NCI-H526 treated with DMSO at 0.1 percent for 48 hours (cell line): Measurements from ENCODE around the gene GPR132.
"Not testable (repeated sequence)": the region's sequence is repeated elsewhere in the genome, so short reads cannot be mapped to it uniquely, and the experiment has no call there.

ENCODE experiments used
- DNase-seq: peaks from one replicate; lab custom pipeline; 2025; lab: John Stamatoyannopoulos, UW

Gene GPR132

DNA sequence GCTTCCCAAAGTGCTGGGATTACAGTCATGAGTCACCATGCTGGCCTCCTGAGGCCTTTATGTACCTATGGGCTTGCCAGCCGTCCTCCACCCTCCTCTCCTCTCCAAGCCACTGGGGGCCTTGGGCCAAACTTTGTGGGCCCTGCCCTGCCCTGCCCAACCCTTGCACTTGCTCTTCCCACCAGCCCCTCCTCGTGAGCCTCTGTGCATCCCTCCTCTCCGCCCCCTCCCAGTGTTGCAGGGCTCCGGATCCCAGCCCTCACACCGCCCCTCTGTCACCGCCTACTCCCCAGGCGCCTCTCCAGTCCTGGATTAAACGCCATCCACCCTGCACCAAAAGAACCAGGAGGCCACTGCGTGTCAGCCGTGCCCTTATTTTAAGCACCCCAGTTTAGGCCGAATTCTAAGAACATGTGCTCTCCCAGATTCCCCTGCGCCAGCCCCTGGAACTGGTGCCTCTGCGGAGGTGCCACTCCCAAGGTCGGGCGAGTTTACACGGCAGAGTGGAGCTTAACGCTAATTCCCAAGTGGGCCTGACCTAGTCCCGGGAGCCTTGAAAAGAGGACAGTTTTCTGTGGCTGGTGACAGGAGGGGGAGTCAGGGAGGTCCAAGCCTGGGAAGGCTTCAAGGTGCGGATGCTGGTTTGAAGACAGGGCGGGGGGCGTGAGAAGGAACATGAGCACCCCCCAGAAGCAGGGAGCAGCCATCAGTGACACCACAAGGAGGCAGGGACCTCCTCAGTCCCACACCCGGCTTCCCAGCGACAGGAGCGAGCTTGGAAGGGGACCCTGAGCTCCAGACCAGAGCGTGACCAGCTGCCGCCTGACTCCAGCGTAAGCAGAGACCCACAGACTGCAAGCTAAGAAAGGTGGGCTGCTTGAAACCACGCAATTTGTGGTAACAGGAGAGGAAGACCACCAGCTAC is 23.1 kb downstream of the GPR132 start:
- DNase-seq: no peak

DNA sequence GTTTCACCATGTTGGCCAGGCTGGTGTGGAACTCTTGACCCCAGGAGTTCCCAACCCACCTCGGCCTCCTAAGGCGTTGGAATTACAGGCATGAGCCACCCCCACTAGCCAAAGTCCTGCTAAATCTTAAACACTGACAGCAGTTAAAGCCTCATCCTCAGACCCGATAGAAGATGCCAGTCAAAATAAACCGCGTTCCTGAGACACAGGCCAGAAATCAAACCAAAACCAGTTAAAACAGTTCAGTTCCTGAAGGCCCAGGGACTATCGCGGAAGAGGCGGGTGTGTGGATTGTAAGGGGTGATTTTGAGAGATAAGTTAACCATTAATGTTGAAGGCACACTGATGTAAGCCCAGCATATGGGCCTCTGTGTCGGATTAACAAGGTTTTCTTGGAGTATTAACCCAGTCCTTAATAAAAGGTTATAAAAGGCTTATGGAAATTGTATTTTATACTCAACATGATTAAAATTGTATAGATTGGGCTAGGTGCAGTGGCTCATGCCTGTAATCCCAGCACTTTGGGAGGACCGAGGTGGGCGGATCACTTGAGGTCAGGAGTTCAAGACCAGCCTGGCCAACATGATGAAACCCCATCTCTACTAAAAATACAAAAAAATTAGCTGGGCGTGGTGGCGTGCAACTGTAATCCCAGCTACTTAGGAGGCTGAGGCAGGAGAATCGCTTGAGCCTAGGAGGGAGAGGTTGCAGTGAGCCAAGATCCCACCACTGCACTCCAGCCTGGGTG is 25.6 kb downstream of the GPR132 start:
- no peak for DNase-seq

DNA sequence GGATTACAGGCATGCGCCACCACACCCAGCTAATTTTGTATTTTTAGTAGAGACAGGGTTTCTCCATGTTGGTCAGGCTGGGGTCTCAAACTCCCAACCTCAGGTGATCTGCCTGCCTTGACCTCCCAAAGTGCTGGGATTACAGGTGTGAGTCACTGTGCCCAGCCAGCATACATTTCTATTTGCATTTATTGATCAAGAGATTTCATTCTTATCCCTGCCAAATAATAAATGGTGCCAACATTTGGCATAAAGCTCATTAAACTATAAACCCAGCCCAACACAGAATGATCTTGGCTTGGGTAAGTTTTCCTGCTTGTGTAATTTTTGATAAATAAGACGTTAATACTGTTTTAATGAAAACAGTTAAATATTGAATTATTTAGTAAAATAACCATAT is 29.6 kb downstream of the GPR132 start:
- DNase-seq: not testable (repeated sequence)

DNA sequence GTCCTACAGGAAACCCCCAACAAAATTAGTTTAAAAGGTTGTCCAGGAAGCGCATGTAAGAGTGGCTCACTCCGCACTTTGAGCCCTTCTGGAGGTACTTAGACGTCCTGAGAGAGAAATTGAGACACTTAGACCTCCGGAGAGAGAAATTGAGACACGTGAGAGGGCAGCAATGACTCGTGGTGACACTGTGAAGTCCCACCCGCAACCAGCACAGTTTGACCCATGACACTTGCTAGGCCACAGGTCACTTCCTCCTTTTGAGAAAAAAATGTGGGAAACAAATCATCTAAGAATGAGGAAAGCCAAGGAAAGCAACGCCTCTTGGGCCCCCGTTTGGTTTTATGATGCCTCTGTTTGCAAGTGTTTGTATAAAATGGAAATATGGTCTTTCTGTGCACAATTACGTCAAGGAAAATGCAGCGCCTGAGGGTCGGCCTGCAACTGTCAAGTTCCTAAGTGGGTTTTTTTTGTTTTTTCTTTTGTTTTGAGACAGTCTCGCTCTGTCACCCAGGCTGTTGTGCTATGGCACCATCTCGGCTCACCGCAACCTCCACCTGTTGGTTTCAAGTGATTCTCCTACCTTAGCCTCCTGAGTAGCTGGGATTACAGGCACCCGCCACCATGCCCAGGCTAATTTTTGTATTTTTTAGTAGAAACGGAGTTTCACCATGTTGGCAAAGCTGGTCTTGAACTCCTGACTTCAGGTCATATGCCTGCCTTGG is 30.8 kb downstream of the GPR132 start:
- peak; percentile 62 for DNase-seq

DNA sequence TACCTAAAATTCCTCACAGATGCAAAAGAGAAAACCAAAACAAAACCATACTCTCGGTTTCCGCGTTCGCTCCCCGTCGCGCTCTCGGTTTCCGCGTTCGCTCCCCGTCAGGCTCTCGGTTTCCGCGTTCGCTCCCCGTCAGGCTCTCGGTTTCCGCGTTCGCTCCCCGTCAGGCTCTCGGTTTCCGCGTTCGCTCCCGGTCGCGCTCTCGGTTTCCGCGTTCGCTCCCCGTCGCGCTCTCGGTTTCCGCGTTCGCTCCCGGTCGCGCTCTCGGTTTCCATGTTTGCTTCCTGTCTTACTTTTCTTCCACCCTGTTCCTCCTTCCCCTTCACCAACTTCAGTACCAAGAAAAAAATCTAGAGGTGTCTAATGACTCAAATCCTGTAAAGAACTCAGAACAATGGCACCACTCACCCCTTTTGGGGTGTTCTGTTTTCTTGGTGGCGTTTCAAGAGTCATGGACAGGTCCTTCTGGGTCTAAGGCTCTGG is 31.8 kb downstream of the GPR132 start:
- DNase-seq: not testable (repeated sequence)

DNA sequence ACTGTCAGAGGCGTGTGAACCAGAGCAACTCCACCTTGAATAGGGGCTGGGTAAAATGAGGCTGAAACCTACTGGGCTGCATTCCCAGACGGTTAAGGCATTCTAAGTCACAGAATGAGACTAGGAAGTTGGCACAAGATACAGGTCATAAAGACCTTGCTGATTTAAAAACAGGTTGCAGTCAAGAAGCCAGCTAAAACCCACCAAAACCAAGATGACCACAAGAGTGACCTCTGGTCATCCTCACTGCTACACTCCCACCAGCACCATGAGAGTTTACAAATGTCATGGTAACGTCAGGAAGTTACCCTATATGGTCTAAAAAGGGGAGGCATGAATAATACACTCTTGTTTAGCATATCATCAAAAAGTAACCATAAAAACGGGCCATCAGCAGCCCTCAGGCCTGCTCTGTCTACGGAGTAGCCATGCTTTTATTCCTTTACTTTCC is 32.8 kb downstream of the GPR132 start:
- DNase-seq: not testable (repeated sequence)

DNA sequence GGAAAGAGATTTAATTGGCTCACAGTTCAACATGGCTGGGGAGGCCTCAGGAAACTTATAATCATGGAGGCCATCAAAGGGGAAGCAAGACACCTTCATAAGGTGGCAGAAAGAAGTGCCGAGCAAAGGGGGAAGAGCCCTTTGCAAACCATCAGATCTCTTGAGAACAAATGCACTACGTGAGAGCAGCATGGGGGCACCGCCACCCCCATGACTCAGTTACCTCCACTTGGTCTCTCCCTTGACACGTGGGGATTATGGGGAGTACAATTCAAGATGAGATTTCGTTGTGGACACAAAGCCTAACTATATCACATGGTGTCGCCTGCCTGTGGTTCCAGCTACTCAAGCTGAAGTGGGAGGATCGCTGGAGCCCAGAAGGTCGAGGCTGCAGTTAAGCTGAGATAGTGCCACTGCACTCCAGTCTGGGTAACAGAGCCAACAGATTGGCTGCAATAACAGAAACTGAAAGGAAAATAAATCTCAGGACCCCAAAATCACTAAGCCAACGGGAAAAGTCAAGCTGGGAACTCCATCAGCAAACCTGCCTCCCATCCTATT is 34.3 kb downstream of the GPR132 start:
- DNase-seq: no peak

DNA sequence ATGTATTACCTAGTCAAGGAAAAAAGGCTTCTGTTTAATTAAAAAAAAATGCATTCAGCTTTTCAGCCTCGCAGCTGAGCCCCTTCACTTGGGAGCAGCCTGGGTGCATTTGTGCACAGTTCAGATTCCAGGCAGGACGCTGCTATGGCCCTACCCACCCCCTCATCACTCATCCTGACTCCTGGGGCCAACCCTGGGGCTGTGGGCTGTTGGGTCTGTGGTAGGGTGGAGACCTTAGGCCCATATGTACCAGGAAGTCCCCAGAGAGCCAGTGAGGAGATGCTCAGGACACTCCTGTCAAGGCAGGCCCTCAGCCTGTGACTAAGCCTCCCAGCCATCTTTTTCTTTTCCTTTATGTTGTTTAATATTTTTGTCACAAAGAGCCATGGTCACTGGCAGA is 35.0 kb downstream of the GPR132 start:
- DNase-seq: no peak

DNA sequence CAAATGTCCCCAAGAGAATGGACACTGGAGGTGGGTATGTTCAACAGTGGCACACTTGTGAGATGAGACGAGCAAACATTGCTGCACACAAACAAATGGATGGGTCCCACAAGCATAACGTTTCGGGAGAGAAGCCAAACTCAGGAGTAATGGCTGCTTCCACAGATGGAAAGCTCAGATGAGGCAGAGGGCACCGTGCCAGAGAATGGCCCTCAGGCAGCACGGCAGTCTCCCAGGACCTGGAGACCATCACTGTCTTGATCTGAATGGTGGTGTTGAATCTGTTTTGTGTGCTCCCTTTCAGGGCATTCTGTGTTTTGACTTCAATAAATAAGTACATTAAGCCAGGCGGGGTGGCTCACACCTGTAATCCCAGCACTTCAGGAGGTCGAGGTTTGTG is 35.8 kb downstream of the GPR132 start:
- DNase-seq: no peak

DNA sequence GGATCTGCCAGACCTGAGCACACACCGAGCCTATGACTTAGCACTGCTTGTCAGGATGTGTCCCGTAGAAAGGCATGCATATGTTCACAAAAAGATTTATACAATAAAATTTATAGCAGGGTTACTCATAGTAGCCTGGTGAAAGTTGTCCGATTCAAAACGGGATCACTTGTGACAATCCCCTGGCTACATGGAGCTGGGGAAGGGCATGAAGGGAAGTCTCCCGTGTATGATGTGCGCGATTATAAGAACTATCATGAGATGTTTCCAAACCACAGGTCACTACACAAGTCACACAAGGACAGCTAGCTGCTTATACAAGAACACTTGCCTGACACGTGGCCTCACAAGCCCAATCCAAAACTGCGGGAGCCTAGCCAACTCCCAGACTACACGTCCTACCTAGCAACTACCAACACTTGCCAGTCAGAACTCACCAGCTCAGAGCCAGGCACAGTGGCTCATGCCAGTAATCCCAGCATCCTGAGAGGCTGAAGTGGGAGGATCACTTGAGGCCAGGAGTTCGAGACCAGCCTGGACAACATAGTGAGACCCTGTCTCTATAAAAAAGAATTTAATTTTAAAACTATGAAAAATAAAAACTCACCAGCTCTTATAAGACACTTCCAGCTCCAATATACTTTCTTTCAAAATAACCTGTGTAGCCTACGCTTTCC is 36.8 kb downstream of the GPR132 start:
- DNase-seq: no peak

DNA sequence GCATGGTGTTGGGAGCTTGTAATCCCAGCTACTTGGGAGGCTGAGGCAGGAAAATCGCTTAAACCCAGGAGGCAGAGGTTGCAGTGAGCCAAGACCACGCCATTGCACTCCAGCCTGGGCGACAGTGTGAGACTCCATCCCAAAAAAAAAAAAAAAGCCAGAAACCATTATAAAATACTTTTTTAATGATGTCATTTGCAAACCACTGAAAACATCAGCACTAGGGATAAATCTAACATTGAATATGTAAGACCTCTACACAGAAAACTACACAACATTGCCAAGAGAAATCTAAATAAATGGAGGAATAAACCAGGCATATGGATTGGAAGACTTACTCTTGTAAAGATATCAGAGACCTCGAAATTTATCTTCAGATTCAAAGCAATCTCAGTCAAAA is 37.5 kb downstream of the GPR132 start:
- DNase-seq: not testable (repeated sequence)

DNA sequence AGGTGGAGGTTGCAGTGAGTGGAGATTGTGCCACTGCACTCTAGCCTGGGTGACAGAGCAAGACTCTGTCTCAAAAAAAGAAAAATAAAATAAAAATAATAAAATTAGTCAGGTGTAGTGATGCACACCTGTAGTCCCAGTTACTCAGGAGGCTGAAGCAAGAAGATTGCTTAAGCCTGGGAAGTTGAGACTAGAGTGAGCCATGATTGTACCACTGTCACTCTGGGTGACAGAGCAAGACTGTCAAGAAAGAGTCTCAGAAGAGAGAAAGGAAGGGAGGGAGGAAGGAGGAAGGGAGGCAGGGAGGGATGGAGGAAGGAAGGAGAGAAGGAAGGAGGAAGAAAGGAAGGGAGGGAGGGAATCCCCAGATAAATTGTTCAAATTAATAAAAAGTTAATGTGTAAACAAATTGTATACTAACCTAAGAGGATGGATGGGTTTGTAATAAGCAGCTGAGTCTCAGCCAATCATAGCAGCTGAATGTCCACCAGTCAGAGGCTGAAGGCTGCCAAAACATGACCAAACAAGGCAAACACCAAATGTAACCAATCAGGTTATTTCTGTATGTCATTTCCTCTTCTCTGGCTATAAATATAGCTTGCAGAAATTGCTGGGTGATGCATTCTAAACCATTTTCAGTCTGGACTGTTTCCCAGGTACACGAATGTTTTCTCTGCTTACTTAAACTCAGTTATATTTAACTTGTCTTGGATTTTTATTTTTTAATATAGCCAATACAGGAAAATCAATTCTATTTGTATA is 38.2 kb downstream of the GPR132 start:
- no peak for DNase-seq

DNA sequence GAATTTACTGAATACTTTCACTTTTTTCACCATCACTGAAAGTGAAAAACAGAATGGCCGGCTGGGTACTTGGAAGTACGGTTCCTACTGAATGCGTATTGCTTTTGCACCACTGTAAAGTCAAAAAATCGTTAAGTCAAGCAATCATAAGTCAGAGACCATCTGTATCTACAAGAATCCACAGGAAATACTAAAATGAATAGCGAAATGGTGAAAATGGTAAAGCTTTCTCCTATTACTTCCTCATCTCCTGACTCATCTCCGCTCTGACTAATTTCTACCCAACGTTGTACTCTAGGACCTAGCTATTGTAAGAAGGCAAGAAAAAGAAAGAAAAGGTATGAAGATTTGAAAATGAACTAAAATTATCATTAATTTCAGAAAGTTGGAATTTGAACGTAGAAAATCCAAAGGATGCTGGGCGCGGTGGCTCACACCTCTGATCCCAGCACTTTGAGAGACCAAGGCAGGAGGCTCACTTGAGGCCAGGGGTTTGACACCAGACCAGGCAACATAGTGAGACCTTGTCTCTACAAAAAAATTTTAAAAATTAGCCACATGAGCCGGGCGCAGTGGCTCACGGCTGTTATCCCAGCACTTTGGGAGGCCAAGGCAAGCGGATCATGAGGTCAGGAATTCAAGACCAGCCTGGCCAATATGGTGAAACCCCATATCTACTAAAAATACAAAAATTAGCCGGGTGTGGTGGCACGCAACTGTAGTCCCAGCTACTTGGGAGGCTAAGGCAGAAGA is 39.0 kb downstream of the GPR132 start:
- no peak for DNase-seq

DNA sequence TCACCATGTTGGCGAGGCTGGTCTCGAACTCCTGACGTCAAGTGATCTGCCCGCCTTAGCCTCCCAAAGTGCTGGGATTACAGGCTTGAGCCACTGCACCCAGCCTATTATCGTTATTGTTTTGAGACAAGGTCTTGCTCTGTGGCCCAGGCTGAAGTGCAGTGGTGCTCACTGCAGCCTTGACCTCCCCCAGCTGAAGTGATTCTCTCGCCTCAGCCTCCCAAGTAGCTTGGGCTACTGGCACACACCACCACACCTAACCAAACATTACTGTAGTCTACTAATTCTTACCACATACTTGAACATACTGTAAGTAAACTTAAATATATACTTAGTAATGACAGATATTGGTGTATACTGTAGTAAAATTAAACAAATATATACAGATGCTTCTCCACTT is 39.8 kb downstream of the GPR132 start:
- DNase-seq: no peak

DNA sequence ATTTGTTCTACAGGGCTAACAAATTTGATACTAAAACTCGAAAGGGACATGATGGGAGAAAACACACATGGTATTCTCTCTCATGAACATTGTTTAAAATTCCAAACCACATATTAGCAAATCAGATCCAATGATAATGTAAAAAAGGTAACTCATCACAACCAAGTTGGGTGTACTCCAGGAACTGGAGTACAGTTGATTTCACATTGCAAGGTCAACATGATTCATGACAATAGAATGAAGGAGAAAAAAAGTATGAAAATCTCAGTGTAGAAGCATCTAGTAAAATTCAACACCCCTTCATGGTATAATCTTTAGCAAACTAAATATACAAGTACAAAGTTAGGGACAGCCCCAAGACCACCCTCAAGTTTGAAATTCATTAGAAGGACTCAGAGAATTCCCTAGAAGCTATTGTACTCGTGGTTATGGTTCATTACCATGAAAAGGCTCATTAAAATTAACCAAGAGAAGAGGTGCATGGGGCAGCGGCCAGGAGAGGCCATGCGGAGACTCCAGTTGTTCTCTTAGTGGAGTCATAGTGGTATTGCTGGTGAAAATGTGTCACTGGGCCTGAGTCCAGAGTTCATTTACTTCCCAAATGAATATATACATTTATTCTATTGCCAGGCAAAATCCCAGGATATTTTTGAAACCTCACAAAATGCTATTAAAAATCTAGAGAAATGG is 41.3 kb downstream of the GPR132 start:
- DNase-seq: no peak

DNA sequence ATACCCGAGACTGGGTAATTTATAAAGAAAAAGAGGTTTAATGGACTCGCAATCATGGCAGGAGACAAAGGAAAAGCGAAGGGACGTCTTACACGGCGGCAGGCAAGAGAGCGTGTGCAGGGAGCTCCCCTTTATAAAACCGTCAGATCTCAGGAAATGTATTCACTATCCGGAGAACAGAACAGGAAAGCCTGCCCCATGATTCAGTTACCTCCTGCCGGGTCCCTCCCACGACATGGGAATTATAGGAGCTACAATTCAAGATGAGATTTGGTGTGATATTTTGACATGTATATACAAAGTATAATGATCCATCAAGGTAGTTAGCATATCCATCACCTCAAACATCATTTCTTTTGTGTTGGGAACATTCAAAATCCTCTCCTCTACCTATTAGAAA is 42.1 kb downstream of the GPR132 start:
- DNase-seq: no peak

DNA sequence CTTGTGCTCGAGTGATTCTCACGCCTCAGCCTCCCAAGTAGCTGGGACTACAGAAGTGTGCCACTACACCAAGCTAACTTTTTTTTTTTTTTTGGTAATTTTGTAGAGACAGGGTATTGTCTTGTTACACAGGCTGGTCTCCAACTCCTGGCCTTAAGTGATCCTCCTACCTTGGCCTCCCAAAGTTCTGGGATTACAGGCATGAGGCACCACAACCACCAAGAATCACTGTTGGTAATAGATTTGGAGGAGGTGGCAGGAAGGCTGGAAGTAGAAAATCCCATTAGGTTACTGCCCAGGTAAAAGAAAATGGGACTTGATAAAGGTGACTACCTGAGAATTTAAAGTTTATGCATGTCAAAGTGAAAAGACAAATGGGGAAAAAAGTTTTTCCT is 43.0 kb downstream of the GPR132 start:
- DNase-seq: no peak

DNA sequence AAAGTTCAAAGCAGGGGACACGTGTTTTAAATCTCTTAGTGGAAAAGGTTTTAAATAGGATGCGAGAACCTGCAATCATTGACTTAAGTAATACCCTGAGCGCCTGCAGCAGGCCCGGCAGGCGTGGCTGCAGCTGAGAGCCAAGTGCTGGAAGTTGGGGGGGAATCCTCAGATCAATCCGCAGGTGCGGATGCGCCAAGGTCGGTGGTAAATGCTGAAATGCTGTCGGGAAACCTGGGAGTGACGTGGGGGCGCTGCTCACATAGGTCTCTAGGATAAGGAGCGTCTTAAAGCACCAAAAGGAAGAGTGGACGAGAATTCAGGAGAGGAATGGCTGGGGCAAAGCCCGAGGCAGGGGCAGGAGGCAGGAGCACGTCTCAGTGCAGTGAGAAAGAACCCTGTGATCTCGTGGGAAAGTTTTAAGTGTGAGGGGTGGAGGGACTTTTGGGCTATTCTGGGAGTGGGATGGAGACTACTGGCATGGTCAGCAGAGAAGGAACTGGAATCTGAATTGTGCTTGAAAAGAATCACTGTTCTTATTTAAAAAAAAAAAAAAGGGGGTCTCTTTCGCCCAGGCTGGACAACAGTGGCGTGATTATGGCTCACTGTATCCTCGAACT is 43.5 kb downstream of the GPR132 start:
- peak; percentile 61 for DNase-seq
